HL-60 (cell line): Measurements from ENCODE around the gene OR7G3.

ENCODE experiments used
- DNase-seq, 2 experiments: peaks; one replicate each; pipeline ENCODE4 v3.0.0-alpha.2; 2010 to 2020; ENCODE audit warnings: low read depth in 1 of 2, low spot score in 1 of 2
- H3K27ac ChIP-seq: fragments of 250-450 bp; sonication (Bioruptor Pico); replicated peaks from 2 replicates; pipeline ENCODE4 v1.5.1; 2020; ENCODE audit warnings: mild to moderate bottlenecking, moderate library complexity
- H3K27me3 ChIP-seq: fragments of 250-450 bp; sonication (Bioruptor Pico); 2 replicates; pipeline ENCODE4 v1.5.1; 2021; ENCODE audit warnings: mild to moderate bottlenecking, moderate library complexity; ENCODE audit not compliant: insufficient read depth, poor library complexity, severe bottlenecking
- H3K4me3 ChIP-seq: replicated peaks from 2 replicates; pipeline ENCODE4 v1.5.1; 2011; ENCODE audit warnings: mild to moderate bottlenecking, control low read depth, low read length; ENCODE audit not compliant: insufficient read depth
- GABPA ChIP-seq: IDR thresholded peaks from 2 replicates; pipeline ENCODE4 v1.6.1; 2012; ENCODE audit warnings: low read depth
- POLR2AphosphoS5 ChIP-seq: IDR thresholded peaks from 2 replicates; pipeline ENCODE4 v1.6.1; 2012; ENCODE audit warnings: low read depth
- SPI1 ChIP-seq: IDR thresholded peaks from 2 replicates; pipeline ENCODE4 v1.6.1; 2012; ENCODE audit warnings: low read depth, mild to moderate bottlenecking, borderline replicate concordance
- TF ChIP-seq, protein P1 (sequence below): IDR thresholded peaks from one replicate; pipeline ENCODE4 v1.5.1; 2011; ENCODE audit warnings: low read length, control low read depth, inconsistent platforms; ENCODE audit not compliant: insufficient read depth
- TF ChIP-seq, protein P2 (sequence below): IDR thresholded peaks from 2 replicates; pipeline ENCODE4 v1.6.1; 2012; ENCODE audit warnings: low read depth; ENCODE audit not compliant: insufficient replicate concordance

Gene OR7G3

DNA sequence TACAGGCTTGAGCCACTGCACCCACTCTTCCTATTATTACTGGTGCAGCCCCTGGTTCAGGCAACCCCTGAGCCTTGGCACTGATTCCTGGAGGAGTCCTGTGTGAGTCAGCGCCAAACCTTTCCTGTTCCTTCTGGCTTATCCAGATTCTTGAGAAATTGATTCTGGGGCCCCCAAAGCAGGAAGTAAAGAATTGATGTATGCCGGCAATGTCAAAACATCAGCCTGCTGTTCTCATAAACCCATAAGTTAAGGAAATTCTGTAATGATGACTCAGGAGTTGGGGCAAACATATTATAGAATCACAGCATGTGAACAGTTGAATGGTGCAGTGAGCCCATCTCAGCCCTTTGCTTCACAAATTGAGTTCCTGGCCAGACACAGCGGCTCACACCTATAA is 1.4 kb upstream of the OR7G3 start:
- no peak for DNase-seq
- Histone ChIP-seq H3K4me3 (no peak overlapping the region), H3K27ac (no peak overlapping the region), H3K27me3 (no peaks in the 10 kb centered on the region)
- TF ChIP-seq POLR2AphosphoS5: no peak
- TF ChIP-seq, protein P1, sequence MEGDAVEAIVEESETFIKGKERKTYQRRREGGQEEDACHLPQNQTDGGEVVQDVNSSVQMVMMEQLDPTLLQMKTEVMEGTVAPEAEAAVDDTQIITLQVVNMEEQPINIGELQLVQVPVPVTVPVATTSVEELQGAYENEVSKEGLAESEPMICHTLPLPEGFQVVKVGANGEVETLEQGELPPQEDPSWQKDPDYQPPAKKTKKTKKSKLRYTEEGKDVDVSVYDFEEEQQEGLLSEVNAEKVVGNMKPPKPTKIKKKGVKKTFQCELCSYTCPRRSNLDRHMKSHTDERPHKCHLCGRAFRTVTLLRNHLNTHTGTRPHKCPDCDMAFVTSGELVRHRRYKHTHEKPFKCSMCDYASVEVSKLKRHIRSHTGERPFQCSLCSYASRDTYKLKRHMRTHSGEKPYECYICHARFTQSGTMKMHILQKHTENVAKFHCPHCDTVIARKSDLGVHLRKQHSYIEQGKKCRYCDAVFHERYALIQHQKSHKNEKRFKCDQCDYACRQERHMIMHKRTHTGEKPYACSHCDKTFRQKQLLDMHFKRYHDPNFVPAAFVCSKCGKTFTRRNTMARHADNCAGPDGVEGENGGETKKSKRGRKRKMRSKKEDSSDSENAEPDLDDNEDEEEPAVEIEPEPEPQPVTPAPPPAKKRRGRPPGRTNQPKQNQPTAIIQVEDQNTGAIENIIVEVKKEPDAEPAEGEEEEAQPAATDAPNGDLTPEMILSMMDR: no peak
- TF ChIP-seq, protein P2, sequence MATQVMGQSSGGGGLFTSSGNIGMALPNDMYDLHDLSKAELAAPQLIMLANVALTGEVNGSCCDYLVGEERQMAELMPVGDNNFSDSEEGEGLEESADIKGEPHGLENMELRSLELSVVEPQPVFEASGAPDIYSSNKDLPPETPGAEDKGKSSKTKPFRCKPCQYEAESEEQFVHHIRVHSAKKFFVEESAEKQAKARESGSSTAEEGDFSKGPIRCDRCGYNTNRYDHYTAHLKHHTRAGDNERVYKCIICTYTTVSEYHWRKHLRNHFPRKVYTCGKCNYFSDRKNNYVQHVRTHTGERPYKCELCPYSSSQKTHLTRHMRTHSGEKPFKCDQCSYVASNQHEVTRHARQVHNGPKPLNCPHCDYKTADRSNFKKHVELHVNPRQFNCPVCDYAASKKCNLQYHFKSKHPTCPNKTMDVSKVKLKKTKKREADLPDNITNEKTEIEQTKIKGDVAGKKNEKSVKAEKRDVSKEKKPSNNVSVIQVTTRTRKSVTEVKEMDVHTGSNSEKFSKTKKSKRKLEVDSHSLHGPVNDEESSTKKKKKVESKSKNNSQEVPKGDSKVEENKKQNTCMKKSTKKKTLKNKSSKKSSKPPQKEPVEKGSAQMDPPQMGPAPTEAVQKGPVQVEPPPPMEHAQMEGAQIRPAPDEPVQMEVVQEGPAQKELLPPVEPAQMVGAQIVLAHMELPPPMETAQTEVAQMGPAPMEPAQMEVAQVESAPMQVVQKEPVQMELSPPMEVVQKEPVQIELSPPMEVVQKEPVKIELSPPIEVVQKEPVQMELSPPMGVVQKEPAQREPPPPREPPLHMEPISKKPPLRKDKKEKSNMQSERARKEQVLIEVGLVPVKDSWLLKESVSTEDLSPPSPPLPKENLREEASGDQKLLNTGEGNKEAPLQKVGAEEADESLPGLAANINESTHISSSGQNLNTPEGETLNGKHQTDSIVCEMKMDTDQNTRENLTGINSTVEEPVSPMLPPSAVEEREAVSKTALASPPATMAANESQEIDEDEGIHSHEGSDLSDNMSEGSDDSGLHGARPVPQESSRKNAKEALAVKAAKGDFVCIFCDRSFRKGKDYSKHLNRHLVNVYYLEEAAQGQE: no peak
- TF ChIP-seq GABPA: no peak
- TF ChIP-seq SPI1: no peak

DNA sequence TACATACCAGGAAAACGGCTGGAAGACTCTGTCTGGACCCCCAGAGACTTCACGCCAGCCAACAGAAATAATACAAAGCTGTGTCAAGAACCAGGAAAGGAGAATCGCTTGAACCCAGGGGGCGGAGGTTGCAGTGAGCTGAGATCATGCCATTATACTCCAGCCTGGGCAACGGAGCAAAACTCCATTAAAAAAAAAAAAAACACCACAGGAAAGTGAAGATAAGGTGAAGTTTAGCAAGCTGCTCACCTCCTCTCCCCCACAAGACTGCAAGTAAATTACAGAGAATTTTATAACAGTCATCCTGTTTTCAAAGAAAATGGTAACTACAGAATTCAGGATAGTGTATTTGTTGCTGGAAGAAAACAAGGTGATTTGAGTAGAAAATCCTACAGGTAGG is 10.2 kb downstream of the OR7G3 start:
- no peak for DNase-seq
- TF ChIP-seq SPI1 (no peak), GABPA (no peak), POLR2AphosphoS5 (no peak)
- TF ChIP-seq, protein P1: no peak
- TF ChIP-seq, protein P2: no peak
- H3K27ac ChIP-seq: no peak overlapping the region
- H3K4me3 ChIP-seq: no peak overlapping the region
- H3K27me3 ChIP-seq: no peaks in the 10 kb centered on the region

DNA sequence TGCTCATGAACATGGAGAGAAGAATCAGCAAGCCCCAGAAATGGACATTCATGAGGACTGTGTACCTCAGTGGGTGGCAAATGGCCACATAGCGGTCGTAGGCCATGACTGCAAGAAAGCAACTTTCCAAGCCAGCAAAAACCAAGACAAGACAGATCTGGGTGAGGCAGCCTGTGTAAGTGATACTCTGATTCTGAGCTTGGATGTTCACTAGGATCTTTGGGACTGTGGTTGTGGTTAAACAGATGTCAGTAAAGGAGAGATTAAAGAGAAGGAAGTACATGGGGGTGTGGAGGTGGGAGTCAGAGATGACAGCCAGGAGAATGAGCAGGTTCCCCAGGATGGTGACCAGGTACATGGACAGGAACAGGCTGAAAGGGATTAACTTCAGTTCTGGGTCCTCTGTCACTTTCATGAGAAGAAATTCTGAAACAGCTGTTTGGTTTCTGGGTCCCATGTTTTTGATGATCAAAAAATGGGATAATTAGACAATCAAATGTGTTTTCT is 11.4 kb downstream of the OR7G3 start, which contains the start of gene OR7G1:
Gene OR7G1, minus strand, starts transcription at position 457 of the 507 bp plus-strand sequence. Its CDS starts 0 bp downstream, at position 457.
- Histone ChIP-seq H3K4me3 (no peak within 1 kb of the TSS), H3K27me3 (no peaks in the 10 kb centered on the region), H3K27ac (no peak within 1 kb of the TSS)
- no peak for DNase-seq
- TF ChIP-seq POLR2AphosphoS5 (no peak), GABPA (no peak), SPI1 (no peak)
- TF ChIP-seq, protein P2: no peak
- TF ChIP-seq, protein P1: no peak
